T-helper 1 cell treated with Interleukin-12 subunit alpha and Interleukin-12 subunit beta and Interleukin-4 antibody, amounts not matched to agents 30 ng/mL and 1 ng/mL, for 36 hours (primary cell): Measurements from ENCODE around the gene C11orf54. TPM values are rescaled to one million over a fixed set of nuclear protein-coding genes. Genes with fewer than 3 reads are reported as not detected.
"Not testable (repeated sequence)": the region's sequence is repeated elsewhere in the genome, so short reads cannot be mapped to it uniquely, and the experiment has no call there.

ENCODE experiments used
- intact Hi-C: fragments of 100-400 bp; cut with micrococcal nuclease; formaldehyde crosslinking; loops from one replicate; pipeline ENCODE4 v1.15.1; 2024
- total RNA-seq: library from RNA; stranded (reverse); gene quantifications from 2 replicates; pipeline ENCODE4 v1.2.3, GENCODE V29; 2022

The C11orf54 gene
- total RNA-seq, 1 donor from 2014 or later = 21.3 TPM

DNA sequence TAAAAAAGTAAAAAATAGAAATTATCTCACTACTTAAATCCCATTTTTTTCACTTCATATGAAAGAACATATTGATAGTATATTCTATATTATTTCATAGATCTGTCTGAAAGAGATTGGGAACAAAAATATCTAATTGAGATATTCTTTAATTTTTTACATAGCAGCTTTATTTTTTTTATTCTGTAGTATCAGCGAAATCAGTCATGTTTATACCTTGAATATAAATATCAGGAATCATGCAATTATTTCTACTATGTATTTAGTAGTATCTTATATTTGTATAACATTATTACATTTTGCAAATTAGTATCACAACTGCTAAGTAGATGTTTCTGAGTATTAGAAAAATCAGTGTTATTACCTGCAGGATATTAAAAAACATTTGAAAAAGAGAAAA is 20.4 kb downstream of the C11orf54 start:
- intact Hi-C loops = no loop called here

DNA sequence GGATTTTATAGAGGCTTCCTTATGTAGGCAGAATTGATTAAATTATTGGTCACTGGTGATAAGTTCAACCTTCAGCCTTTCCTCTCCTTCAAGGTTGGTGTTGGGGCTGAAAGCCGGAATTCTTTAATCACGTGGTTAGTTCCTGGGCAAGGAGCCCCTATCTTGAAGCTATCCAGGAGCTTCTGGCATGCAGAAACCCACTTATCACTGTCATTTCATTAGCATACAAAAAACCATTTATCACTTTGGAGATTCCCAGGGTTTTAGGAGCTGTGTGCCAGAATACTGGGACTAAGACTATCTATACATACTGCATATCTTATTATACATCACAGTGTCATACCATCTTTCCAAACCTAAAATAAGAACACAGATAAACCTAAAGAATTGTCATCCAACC is 24.1 kb downstream of the C11orf54 start:
- intact Hi-C loops = no loop called here

- intact Hi-C loops = no loop called here
These were observed 25.0 kb downstream of the C11orf54 start for GRCh38 chr11:93766504-93766903.

DNA sequence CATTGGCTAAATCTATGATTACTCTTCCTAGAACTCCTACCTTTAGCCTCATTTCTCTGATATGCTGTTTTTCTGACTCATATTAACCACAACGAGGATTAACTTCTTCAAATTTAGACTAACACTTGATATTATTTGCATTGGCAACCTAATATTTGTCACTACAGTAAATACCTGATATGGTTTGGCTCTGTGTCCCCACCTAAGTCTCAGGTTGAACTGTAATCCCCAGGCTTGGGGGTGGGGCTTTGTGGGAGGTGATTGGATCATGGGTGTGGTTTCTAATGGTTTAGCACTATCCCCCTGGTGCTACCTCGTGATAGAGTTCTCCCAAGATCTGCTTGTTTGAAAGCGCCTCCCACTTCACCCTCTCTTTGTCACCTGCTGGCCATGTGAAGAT is 25.5 kb downstream of the C11orf54 start:
- intact Hi-C loops = no loop called here

- intact Hi-C loops = no loop called here
These were observed 28.7 kb downstream of the C11orf54 start for GRCh38 chr11:93770160-93770559.

GRCh38 chr11:93772123-93772522 is 30.7 kb downstream of the C11orf54 start:
- intact Hi-C loops = no loop called here

GRCh38 chr11:93773045-93773477 is 31.6 kb downstream of the C11orf54 start:
- intact Hi-C loops = no loop called here

GRCh38 chr11:93773601-93774200 is 32.2 kb downstream of the C11orf54 start:
- intact Hi-C loops = no loop called here

DNA sequence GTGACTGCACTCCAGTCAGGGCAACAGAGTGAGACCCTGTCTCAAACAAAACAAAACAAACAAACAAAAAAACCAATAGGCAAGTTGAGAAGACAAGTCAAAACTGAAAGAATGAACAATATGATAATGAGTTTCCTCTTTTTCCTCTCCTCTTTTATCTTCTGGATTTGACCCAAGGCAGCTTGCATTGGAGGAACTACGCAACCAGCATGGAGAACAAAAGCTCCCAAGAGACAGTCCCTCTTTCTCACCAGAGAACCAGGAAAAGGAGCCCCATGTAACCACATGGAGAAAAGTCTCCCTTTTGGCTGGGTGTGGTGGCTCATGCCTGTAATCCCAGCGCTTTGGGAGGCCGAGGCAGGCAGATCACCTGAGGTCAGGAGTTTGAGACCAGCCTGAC is 33.1 kb downstream of the C11orf54 start:
- intact Hi-C loops = not testable (repeated sequence)

GRCh38 chr11:93775289-93775688 is 33.8 kb downstream of the C11orf54 start:
- intact Hi-C loops = no loop called here

GRCh38 chr11:93783362-93783761 is 41.9 kb downstream of the C11orf54 start:
- intact Hi-C loops = loop anchor here (5.0 kb wide), 3 partner anchors 171 to 841 kb away; no protein-coding TSS in a partner anchor

GRCh38 chr11:93783765-93784144 is 42.3 kb downstream of the C11orf54 start:
- intact Hi-C loops = loop anchor here (1.0 to 5.0 kb wide), 13 partner anchors 42 to 1285 kb away; partner anchors contain the start of genes ANKRD49, C11orf54, CEP295 and CWC15

DNA sequence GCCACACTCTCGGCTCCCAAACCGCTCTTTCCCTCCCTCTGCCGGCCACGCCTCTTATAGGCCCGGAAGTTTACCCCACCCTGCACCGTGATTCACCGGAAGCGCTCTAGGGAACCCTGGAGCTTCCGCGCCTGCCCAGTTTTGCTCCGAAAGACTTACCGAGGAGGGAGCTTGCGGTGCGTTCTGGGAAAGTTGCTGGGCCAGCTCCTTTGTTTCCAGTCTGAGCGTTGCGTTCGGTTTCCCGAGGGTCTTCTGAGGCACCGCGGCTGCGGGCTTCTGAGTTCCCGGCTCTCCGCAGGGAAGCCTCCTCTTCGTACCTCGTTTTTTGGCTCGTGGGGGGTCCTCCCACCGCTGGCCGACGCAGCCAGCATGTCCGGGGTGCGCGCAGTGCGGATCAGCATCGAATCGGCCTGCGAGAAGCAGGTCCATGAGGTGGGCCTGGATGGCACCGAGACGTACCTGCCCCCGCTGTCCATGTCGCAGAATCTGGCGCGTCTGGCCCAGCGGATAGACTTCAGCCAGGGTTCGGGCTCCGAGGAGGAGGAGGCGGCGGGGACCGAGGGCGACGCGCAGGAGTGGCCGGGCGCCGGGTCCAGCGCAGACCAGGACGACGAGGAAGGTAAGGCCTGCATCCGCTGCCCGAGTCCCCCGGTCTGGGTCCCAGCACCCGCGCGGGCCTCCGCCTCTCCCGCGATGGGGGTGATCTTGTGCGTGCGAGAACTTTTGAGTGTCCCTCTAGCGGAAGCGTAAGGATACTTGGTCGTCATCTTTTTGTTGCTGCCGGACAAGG is 42.9 kb downstream of the C11orf54 start, which contains the start of gene MED17:
Gene MED17 (plus strand): TSS at position 138 of the 790 bp plus-strand sequence. CDS start 232 bp downstream, at position 370.
- intact Hi-C loops = loop anchor here (1.0 to 5.0 kb wide), 13 partner anchors 43 to 1284 kb away; partner anchors contain the start of genes ANKRD49, C11orf54, CEP295 and CWC15

DNA sequence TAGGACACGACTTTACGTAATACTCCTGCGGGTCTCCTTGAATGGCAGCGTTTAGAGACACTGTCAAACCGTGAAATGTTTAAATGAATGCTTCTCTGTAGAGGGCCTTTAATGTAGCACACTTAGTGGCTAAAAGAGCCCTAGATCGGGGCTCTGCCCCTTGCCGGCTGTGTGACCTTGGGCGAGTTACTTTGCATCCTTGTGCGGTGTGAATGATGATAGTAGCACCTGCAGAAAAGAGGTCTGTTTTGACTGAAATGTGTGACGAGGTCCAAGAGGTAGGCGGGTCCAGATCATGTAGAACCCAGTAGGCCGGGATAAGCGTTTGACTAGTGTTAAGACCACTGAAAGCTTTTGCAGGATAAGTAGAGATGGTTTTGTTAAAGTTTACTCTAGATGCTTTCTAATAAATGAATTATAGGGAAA is 43.5 kb downstream of the C11orf54 start:
- intact Hi-C loops = loop anchor here (1.0 to 5.0 kb wide), 13 partner anchors 44 to 1284 kb away; partner anchors contain the start of genes ANKRD49, C11orf54, CEP295 and CWC15

- intact Hi-C loops = no loop called here
These were observed 50.0 kb downstream of the C11orf54 start for GRCh38 chr11:93791493-93791892.

DNA sequence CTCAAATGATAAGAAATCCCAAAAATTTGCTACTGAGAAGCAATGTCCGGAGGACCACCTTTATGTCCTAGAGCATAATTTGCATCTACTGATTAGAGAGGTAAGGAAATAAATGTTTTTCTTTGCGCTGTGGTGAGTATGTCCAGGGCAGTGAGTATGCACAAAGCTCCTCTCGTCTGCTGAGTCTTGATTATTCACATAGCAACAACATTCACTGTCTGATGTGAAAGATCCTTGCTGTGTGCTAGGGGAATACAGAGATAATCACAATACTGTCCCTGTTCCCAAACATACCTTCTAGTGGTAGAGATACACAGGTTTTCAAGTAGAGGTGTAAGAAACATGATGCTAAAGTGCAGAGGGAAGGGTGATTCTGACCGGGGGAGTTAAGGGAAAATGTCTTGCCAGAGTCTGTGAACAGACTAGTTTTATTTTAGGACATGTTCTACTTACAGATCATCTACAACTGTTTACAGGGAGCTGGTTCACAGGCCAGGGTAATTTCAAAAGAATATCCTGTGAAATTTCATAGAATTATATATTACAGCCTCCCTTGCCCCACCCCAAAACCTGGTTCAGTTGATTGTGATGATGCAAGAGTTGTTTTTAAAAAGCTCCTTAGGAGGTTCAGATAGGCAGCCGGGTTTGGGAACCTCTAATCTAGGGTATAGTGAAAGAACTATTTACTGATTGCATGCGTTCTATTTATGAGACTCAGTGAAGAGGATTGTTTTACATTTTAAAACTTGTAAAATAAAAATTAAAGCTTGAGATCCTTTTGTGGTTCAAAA is 55.2 kb downstream of the C11orf54 start:
- intact Hi-C loops = no loop called here

GRCh38 chr11:93801366-93801765 is 59.9 kb downstream of the C11orf54 start:
- intact Hi-C loops = no loop called here

DNA sequence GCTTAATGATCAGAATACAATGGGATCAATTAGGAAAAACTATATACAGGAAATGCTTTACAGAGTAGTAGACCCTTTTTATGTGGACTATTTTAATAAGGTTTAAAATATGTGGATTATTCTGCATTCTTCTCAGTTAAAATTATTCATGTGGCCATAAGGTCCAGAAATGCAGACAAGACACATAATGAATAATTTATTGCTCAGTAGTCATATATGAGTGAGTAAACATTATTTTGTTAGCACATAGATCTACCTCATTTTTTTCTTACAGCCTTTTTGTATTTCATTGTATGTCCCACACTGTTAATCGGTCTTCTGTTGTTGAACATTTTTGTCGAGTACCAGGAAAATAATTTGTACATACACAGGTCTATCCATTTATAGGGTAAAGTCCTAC is 63.4 kb downstream of the C11orf54 start:
- intact Hi-C loops = no loop called here

- intact Hi-C loops = no loop called here
These were observed 66.5 kb downstream of the C11orf54 start for GRCh38 chr11:93807980-93808379.

DNA sequence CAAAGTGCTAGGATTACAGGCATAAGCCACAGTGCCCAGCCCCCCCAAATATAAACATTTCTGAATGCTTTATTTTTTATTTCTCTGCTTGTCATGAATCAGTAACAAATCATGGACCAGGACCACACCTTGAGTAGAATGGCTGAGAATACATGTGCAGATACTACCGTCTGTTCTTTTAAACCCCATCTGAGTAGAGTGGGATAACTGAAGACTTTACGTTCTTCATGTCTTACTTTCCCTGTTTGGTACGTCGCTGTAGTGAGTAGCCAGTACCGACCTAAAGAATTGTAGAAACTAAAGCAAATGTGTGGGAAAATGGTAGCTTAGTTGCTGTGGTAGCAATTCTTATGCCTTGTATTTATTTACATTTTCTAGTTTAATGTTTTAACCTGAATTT is 72.5 kb downstream of the C11orf54 start:
- intact Hi-C loops = no loop called here
